ENCODE measurements around the gene NRARP. TPM values are rescaled to one million over a fixed set of nuclear protein-coding genes. Genes with fewer than 3 reads are reported as not detected.

NRARP gene
- total RNA-seq, 1 experiment from 2014 or later = 23.8 TPM

DNA sequence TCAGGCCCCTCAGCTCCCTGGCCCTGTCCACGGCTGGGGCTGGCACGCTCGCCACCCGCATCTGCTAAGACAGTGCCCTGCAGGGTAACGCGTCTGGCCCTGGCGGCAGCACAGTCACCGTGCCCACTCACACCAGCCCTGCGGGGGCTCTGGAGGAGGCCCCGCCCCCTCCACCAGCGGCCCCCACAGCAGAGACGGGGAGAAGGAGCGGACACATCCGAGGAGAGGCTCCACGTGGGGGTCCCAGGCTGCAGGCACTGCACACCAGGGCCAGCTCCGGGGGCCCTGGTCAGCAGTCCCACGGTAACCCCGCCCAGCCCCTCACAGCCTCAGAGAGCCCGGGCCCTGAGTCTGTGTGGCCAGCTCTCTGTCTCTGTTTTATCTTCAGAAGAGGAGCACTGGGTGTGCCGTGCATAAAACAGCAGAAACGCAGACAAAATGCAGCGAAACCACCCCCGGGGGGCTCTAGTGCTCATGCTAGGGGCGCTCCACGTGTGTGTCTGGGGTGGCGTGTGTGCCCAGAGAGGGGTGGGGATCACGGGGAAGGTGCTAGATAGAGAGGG is 47.5 kb upstream of the NRARP start:
- no peaks in the 10 kb centered on the region for H4K20me1 ChIP-seq (ENCODE audit: control insufficient read depth, insufficient read depth, insufficient read length)
- no peaks in the 10 kb centered on the region for H3K23me2 ChIP-seq (ENCODE audit: insufficient read length, low read depth, low read length, poor library complexity, severe bottlenecking)
- no peaks in the 10 kb centered on the region for H3K79me1 ChIP-seq (ENCODE audit: insufficient read depth, low read depth, low read length, poor library complexity, severe bottlenecking)
- no peak overlapping the region for H2BK12ac ChIP-seq (ENCODE audit: insufficient read length, low read depth, low read length)
- no peak overlapping the region for H2BK5ac ChIP-seq (ENCODE audit: insufficient read length, low read length)
- H3K9me3 Mint-ChIP-seq = peaks cover 27 to 61% of the 10 kb centered on the region in 2 experiments
- no CpG with 5 or more reads among the region's 27 CpGs for WGBS (ENCODE audit: extremely low coverage, insufficient read length, low lambda C conversion rate)
- H3K23ac ChIP-seq (ENCODE audit: insufficient read length, low read depth, low read length) = no peak overlapping the region
- no peak overlapping the region for H4K8ac ChIP-seq (replicated peaks; ENCODE audit: insufficient read length, low read depth, low read length)
- no peak overlapping the region for H3K9ac ChIP-seq (ENCODE audit: extremely low read depth, insufficient read length, low read length)
- no peak overlapping the region for H3T11ph ChIP-seq (ENCODE audit: low read length)
- H2AK5ac ChIP-seq (ENCODE audit: insufficient read length, low read length) = no peak overlapping the region
- H4K91ac ChIP-seq (ENCODE audit: insufficient read length, low read depth, low read length) = no peak overlapping the region
- H3K4me1 ChIP-seq (ENCODE audit: insufficient read depth, low read length) = no peaks in the 10 kb centered on the region
- no peak overlapping the region for H4K5ac ChIP-seq (ENCODE audit: insufficient read length, low read depth, low read length)
- no peak overlapping the region for H2AFZ ChIP-seq (ENCODE audit: low read length)
- H3K27ac Mint-ChIP-seq = no peak overlapping the region
- H3K4me2 ChIP-seq (ENCODE audit: insufficient read depth, insufficient read length, low read length) = no peak overlapping the region
- H3K18ac ChIP-seq (ENCODE audit: insufficient read length, low read depth, low read length) = no peak overlapping the region
- H3K4me1 Mint-ChIP-seq = no peaks in the 10 kb centered on the region
- no peak for DNase-seq
- TF ChIP-seq, protein P1, sequence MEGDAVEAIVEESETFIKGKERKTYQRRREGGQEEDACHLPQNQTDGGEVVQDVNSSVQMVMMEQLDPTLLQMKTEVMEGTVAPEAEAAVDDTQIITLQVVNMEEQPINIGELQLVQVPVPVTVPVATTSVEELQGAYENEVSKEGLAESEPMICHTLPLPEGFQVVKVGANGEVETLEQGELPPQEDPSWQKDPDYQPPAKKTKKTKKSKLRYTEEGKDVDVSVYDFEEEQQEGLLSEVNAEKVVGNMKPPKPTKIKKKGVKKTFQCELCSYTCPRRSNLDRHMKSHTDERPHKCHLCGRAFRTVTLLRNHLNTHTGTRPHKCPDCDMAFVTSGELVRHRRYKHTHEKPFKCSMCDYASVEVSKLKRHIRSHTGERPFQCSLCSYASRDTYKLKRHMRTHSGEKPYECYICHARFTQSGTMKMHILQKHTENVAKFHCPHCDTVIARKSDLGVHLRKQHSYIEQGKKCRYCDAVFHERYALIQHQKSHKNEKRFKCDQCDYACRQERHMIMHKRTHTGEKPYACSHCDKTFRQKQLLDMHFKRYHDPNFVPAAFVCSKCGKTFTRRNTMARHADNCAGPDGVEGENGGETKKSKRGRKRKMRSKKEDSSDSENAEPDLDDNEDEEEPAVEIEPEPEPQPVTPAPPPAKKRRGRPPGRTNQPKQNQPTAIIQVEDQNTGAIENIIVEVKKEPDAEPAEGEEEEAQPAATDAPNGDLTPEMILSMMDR (conservative IDR thresholded peaks at IDR 0.05) = no peak
- H2BK15ac ChIP-seq (ENCODE audit: low read depth, low read length) = no peak overlapping the region
- no peak overlapping the region for H3K56ac ChIP-seq (ENCODE audit: insufficient read length, low read depth, low read length)
- H2BK120ac ChIP-seq (ENCODE audit: low read depth, low read length, poor library complexity, severe bottlenecking) = no peak overlapping the region
- H3K14ac ChIP-seq (ENCODE audit: insufficient read depth, low read length) = no peak overlapping the region
- no peak overlapping the region for H3K4me3 Mint-ChIP-seq
- peaks cover 21% of the 10 kb centered on the region for H3K27me3 Mint-ChIP-seq (ENCODE audit: low read depth)
- H3K4ac ChIP-seq (ENCODE audit: low read depth, low read length) = no peak overlapping the region
- H3K27ac ChIP-seq (ENCODE audit: insufficient read length, low read depth, low read length) = no peak overlapping the region
- no peaks in the 10 kb centered on the region for H3K27me3 ChIP-seq (ENCODE audit: insufficient read depth, low read length)
- H3K36me3 Mint-ChIP-seq (ENCODE audit: insufficient read depth in 1 of 3, low read depth in 3 of 3) = peaks cover 4 to 6% (median 5%) of the 10 kb centered on the region in 3 experiments; a peak in 5 of 7 replicates
- no peak overlapping the region for H2BK20ac ChIP-seq (ENCODE audit: low read depth, low read length, poor library complexity, severe bottlenecking)
- no peaks in the 10 kb centered on the region for H3K79me2 ChIP-seq (ENCODE audit: insufficient read depth, low read length)
- H3K9me3 ChIP-seq (ENCODE audit: control insufficient read depth, low read depth, low read length) = peaks cover 6% of the 10 kb centered on the region
